Activated T-cell treated with anti-CD3 and anti-CD28 coated beads for 1 hour (primary cell): Measurements from ENCODE around the gene EFTUD2.
"Not testable (repeated sequence)": the region's sequence is repeated elsewhere in the genome, so short reads cannot be mapped to it uniquely, and the experiment has no call there.

Experiments
- DNase-seq: peaks from one replicate; pipeline ENCODE4 v3.0.0-alpha.2; 2020; ENCODE audit warnings: low read depth

The EFTUD2 gene

DNA sequence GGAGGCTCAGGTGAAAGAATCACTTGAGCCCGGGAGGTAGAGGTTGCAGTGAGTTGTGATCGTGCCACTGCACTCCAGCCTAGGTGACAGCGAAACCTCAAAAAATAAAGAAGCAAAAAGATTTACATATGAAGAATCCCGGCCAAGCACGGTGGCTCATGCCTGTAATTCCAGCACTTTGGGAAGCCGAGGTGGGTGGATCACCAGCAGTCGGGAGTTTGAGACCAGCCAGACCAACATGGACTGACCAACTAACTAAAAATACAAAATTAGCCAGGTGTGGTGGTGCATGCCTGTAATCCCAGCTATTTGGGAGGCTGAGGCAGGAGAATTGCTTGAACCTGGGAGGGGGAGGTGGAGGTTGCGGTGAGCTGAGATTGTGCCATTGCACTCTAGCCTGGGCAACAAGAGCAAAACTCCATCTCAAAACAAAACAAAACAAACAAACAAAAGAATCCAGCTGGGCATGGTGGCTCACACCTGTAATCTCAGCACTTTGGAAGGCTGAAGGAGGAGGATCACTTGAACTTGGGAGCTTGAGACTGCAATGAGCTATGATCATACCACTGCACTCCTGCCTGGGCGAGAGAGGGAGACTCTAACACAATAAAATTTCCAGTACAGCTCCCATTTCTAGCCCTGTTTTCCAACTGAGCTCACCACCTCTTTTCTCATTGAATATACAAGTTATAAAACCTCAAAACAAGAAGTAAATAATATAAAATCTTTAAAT lies 90.4 kb downstream of the EFTUD2 start:
- DNase-seq, result not testable (repeated sequence)

DNA sequence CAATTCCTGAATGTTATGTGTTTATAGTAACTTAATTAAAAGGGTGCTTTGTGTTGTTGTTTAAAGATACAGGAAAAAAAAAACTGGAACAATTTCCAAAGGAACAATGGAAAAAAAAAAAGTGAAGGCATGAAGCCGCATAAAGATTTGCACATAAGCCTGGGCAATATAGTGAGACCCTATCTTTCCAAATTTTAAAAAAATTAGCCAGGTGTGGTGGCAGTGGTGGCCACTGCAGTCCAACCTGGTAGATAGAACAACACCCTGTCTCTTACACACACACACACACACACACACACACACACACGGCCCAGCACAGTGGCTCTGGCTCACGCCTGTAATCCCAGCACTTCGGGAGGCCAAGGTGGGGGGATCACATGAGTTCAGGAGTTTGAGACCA lies 91.1 kb downstream of the EFTUD2 start:
- no peak for DNase-seq

DNA sequence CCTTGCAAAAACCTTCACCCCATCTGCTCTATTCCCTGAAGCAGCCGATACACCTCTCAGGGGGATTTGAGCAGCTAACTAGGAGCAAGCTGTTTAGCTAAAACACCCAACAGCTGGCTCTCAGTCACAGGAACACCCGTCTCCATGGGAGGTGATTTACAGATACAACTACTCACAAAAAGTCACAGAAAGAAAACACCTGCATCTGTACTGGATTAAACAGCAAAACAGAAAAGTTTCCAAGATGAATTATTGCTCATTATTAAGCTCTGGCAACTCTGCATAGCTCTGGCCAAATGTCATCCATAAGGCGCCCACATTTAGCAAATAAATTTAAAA lies 91.5 kb downstream of the EFTUD2 start:
- no peak for DNase-seq

DNA sequence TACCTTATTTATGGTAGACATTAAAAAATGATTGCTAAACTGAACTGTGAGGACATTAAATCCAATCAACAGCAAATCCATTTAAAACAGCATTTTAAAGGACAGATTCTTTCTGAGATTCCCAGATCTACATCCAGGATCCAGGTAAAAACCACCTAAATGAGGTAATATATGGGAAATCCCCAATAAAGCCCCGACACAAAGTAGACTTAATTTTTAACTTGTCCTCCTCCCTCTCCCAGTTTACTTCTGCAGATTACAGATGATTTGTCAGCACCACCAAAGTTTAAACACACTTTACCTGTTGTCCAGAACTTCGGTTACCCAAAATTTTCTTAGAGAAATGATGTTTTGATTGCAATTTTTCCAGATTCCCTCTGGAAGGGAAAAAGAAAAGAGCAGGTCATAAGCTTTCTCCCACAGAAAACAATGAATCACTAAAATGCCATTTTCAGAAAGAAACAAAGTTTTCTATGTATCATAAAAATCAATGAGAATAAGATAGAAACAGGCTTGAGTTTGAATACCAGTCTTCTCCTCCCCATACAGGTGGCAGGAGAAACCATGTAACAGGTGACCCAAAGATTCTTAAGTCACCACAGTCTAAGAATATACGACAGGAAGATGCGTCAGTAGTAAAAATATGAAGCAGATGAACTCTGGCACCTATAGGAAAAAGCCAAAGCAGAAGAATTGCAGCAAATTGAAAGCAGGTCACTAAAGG lies 92.0 kb downstream of the EFTUD2 start:
- no peak for DNase-seq

DNA sequence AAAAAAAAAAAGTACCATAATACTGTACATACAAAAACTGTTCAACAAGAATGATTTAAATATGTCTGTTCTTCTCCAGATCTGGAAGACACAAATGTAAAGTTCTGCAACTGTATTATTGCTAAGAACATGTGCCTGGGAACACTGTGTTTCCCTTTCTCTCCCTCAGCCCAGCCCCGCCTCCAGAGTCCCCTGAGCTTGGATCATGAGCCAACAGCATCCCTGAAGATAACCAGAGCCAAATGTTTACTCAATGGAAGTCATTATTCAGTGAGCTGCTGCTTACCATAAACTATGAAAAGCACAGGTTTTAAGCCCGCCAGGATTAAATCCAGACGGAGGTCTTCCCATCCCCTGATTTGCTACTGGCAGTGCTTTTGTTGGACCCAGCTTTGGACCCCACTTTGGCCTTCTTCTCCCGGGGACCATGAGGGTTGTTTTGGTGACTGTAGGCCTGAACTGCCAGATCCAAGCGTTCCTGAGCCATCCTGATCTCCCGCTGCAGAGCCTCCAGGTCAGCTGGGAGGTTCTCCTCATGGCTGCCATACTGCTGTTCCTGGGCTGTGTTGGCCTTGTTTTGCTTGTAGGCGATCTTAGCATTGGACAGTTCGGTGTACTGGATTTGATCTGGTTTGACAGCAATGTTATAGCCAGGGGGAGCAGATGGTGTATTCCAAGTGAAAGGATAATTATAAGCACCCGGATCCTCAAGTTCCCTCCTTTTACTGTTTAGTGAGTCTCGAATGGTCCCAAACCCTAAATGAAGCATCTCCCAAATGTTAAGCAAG lies 94.7 kb downstream of the EFTUD2 start:
- DNase-seq, result no peak

DNA sequence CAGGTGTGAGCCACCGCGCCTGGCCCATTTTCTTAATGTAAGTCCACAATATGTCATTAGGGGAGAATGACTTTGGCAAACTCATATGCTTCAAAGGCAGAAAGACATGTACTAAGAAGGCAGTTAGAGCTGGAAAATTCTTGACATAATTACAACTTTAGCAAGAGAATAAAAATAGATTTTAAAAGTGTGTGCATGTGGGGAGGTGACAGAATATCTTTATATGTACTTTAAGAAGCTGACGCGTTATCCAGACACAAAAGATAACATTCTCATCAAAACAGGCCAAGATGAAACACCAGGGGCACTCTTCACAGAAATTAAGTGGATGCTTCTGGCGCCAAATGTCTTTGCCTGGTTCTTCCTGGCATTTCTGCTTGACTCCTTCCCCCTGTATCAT lies 97.4 kb downstream of the EFTUD2 start:
- no peak for DNase-seq
